ENCODE results near the gene PARD3B.

PARD3B gene

DNA sequence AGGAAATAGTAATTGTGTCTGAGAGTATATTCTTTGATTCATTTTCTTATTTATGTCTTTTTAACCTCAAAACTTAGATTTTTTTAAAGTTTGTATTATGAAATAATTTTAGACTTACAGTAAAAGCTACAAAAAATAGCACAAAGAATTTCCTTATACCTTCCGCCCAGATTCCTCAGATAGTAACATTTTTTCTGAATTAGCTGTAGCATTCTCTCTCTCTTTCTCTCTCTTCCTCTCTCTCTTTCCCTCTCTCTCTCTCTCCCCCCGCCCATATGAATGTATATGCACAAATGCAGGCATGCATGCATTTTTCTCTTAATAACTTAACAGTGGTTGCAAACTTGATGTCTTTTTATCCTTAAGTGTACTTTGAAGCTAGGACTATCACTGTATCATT, 776.0 kb downstream of the PARD3B start:
- H3K27me3 ChIP-seq (ENCODE audit: low read depth): no peaks in the 10 kb centered on the region
- H3K9me3 ChIP-seq: no peaks in the 10 kb centered on the region
- H3K36me3 ChIP-seq (replicated peaks): no peaks in the 10 kb centered on the region
- H3K4me1 ChIP-seq: no peaks in the 10 kb centered on the region
- no peak for DNase-seq (ENCODE audit: low spot score in 2 of 2)
- H3K4me3 ChIP-seq: no peak overlapping the region
- in situ Hi-C loops (cut with MboI; ENCODE audit: low sequenced_read_pairs): no loop called here

DNA sequence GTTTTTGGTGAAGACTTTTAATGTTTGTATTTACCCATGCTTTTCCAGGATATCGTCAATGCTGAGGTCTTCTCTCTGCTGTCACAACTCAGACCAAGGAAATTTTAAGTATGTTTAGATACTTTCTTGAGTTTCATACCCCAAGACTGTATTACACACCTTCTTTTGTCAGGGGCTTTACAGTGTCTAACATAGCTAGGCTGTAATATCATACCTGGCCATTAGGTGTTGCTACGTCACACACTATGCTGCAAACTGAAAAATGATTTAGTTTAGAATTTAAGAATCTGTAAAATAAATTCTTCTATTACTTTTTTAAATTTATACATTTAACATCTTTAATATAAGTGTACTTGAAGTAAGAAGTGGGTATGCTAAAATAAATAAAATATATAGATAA, 778.7 kb downstream of the PARD3B start:
- DNase-seq (ENCODE audit: low spot score in 2 of 2): no peak
- Histone ChIP-seq H3K9me3 (no peaks in the 10 kb centered on the region), H3K27me3 (ENCODE audit: low read depth) (no peaks in the 10 kb centered on the region), H3K36me3 (replicated peaks) (no peaks in the 10 kb centered on the region), H3K4me3 (no peak overlapping the region), H3K4me1 (no peaks in the 10 kb centered on the region)
- in situ Hi-C loops (cut with MboI; ENCODE audit: low sequenced_read_pairs): no loop called here

DNA sequence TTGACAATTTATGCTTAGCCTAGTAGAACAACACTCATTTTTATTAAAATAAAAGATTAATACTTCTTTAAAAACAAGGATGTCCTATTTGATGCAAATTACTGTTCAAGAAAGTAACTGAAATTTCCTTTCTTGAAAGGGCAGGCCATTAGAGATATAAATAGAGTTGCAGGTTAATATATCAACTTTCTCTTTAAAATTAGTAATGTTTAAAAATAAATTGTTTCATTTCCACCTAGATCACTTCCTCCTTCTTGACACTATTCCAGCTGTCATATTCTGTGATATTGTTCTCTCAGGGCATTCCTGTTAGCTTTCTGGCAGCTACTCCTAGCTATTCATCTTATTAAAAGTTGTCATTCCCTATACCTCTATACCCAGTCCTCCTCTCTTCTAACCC, 779.1 kb downstream of the PARD3B start:
- no peaks in the 10 kb centered on the region for H3K9me3 ChIP-seq
- H3K27me3 ChIP-seq (ENCODE audit: low read depth): no peaks in the 10 kb centered on the region
- in situ Hi-C loops (cut with MboI; ENCODE audit: low sequenced_read_pairs): no loop called here
- H3K4me3 ChIP-seq: no peak overlapping the region
- no peaks in the 10 kb centered on the region for H3K36me3 ChIP-seq (replicated peaks)
- H3K4me1 ChIP-seq: no peaks in the 10 kb centered on the region
- no peak for DNase-seq (ENCODE audit: low spot score in 2 of 2)

- no peaks in the 10 kb centered on the region for H3K27me3 ChIP-seq (ENCODE audit: low read depth)
- H3K36me3 ChIP-seq (replicated peaks): no peaks in the 10 kb centered on the region
- H3K4me3 ChIP-seq: no peak overlapping the region
- in situ Hi-C loops (cut with MboI; ENCODE audit: low sequenced_read_pairs): no loop called here
- H3K9me3 ChIP-seq: no peaks in the 10 kb centered on the region
- DNase-seq (ENCODE audit: low spot score in 2 of 2): no peak
- H3K4me1 ChIP-seq: no peaks in the 10 kb centered on the region
Measured at GRCh38 chr2:205333351-205333750, 788.1 kb downstream of the PARD3B start.

- Histone ChIP-seq H3K36me3 (replicated peaks) (no peaks in the 10 kb centered on the region), H3K4me3 (no peak overlapping the region), H3K4me1 (no peaks in the 10 kb centered on the region), H3K27me3 (ENCODE audit: low read depth) (no peaks in the 10 kb centered on the region; the same call in 1 of the 2 replicates), H3K9me3 (no peaks in the 10 kb centered on the region)
- DNase-seq (ENCODE audit: low spot score in 2 of 2): no peak
- in situ Hi-C loops (cut with MboI; ENCODE audit: low sequenced_read_pairs): no loop called here
Measured at GRCh38 chr2:205337274-205337673, 792.0 kb downstream of the PARD3B start.

DNA sequence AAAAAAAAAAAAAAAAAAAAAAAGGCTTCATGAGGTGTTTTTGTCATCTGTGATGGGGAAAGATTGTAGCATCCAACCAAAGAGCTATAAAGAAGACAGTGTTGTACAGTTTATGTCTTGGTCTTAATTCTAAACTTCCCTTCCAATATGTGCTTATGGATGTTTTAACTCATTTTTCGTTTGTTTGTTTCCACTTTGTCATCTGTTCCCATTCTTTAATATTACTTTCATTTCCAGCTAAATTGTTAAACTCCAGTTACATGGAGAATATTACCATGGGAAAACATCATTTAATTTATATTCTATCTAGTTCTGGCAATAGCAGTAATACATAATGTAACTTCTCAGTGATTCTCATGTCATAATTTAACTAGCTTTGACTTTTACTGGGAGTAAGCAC, 792.9 kb downstream of the PARD3B start:
- no peaks in the 10 kb centered on the region for H3K4me1 ChIP-seq
- H3K9me3 ChIP-seq: no peaks in the 10 kb centered on the region
- H3K27me3 ChIP-seq (ENCODE audit: low read depth): no peaks in the 10 kb centered on the region; the same call in 1 of the 2 replicates
- in situ Hi-C loops (cut with MboI; ENCODE audit: low sequenced_read_pairs): no loop called here
- no peak for DNase-seq (ENCODE audit: low spot score in 2 of 2)
- H3K36me3 ChIP-seq (replicated peaks): no peaks in the 10 kb centered on the region
- no peak overlapping the region for H3K4me3 ChIP-seq

- DNase-seq (ENCODE audit: low spot score in 2 of 2): no peak
- H3K27me3 ChIP-seq (ENCODE audit: low read depth): no peaks in the 10 kb centered on the region; the same call in 1 of the 2 replicates
- in situ Hi-C loops (cut with MboI; ENCODE audit: low sequenced_read_pairs): no loop called here
- H3K4me1 ChIP-seq: no peaks in the 10 kb centered on the region
- no peak overlapping the region for H3K4me3 ChIP-seq
- H3K9me3 ChIP-seq: no peaks in the 10 kb centered on the region
- no peaks in the 10 kb centered on the region for H3K36me3 ChIP-seq (replicated peaks)
Measured at GRCh38 chr2:205343103-205343502, 797.8 kb downstream of the PARD3B start.

- DNase-seq (ENCODE audit: low spot score in 2 of 2): no peak
- Histone ChIP-seq H3K4me1 (no peaks in the 10 kb centered on the region), H3K4me3 (no peak overlapping the region), H3K27me3 (ENCODE audit: low read depth) (no peaks in the 10 kb centered on the region; the same call in 1 of the 2 replicates), H3K9me3 (no peaks in the 10 kb centered on the region), H3K36me3 (replicated peaks) (no peaks in the 10 kb centered on the region)
- in situ Hi-C loops (cut with MboI; ENCODE audit: low sequenced_read_pairs): no loop called here
Measured at GRCh38 chr2:205346649-205347048, 801.4 kb downstream of the PARD3B start.

GRCh38 chr2:205347899-205348298, 802.6 kb downstream of the PARD3B start:
- no peak overlapping the region for H3K4me3 ChIP-seq
- H3K36me3 ChIP-seq (replicated peaks): no peaks in the 10 kb centered on the region
- H3K27me3 ChIP-seq (ENCODE audit: low read depth): no peaks in the 10 kb centered on the region; the same call in 1 of the 2 replicates
- no peaks in the 10 kb centered on the region for H3K4me1 ChIP-seq
- no peak for DNase-seq (ENCODE audit: low spot score in 2 of 2)
- H3K9me3 ChIP-seq: no peaks in the 10 kb centered on the region
- in situ Hi-C loops (cut with MboI; ENCODE audit: low sequenced_read_pairs): no loop called here

DNA sequence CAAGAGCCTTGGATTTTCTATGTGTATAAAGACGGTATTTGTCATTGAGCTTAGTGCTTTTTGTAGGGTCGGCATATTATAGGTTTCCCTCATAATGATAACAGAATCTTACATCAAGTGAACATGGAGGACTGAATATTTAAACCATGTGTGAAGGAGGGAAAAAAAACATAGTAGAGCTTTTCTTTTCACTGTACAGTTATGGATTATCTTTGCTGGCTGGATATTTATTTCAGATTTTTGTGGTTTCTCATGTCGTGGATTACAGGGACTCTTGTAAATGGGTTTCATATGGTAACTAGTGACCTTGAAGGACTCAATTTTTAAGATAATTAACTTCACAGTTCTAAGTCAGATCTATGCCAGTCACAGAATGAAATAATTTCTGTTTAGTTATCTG, 806.8 kb downstream of the PARD3B start:
- DNase-seq (ENCODE audit: low spot score in 2 of 2): no peak
- H3K36me3 ChIP-seq (replicated peaks): no peaks in the 10 kb centered on the region
- H3K9me3 ChIP-seq: no peaks in the 10 kb centered on the region
- no peaks in the 10 kb centered on the region for H3K4me1 ChIP-seq
- H3K27me3 ChIP-seq (ENCODE audit: low read depth): no peaks in the 10 kb centered on the region; the same call in 1 of the 2 replicates
- no peak overlapping the region for H3K4me3 ChIP-seq
- in situ Hi-C loops (cut with MboI; ENCODE audit: low sequenced_read_pairs): no loop called here

DNA sequence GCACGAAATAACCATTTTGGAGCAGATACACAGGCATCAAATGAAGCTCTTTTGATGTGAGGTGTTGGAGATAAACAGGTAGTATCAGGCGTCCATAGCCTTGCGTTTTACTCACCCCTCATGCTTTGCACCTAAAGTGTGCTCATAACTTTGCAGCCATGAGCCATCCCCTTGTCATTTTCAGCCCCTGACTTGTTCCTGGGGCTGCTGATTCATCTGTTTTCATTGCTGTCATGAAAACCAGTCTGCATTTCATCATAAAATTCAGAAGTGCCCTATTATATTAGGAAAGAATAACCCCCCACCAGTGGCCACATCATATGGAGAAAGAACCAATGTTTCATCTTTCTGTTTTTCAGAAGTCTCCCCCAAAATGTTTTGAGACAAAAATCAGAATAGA, 807.3 kb downstream of the PARD3B start:
- H3K9me3 ChIP-seq: no peaks in the 10 kb centered on the region
- in situ Hi-C loops (cut with MboI; ENCODE audit: low sequenced_read_pairs): no loop called here
- H3K36me3 ChIP-seq (replicated peaks): no peaks in the 10 kb centered on the region
- H3K4me3 ChIP-seq: no peak overlapping the region
- H3K4me1 ChIP-seq: peaks cover 4% of the 10 kb centered on the region
- H3K27me3 ChIP-seq (ENCODE audit: low read depth): no peaks in the 10 kb centered on the region; the same call in 1 of the 2 replicates
- no peak for DNase-seq (ENCODE audit: low spot score in 2 of 2)

- no peak overlapping the region for H3K4me3 ChIP-seq
- H3K27me3 ChIP-seq (ENCODE audit: low read depth): no peaks in the 10 kb centered on the region
- peaks cover 30% of the 10 kb centered on the region for H3K4me1 ChIP-seq
- no peaks in the 10 kb centered on the region for H3K36me3 ChIP-seq (replicated peaks)
- no peak for DNase-seq (ENCODE audit: low spot score in 2 of 2)
- no peaks in the 10 kb centered on the region for H3K9me3 ChIP-seq
- in situ Hi-C loops (cut with MboI; ENCODE audit: low sequenced_read_pairs): no loop called here
Measured at GRCh38 chr2:205357732-205358131, 812.5 kb downstream of the PARD3B start.

DNA sequence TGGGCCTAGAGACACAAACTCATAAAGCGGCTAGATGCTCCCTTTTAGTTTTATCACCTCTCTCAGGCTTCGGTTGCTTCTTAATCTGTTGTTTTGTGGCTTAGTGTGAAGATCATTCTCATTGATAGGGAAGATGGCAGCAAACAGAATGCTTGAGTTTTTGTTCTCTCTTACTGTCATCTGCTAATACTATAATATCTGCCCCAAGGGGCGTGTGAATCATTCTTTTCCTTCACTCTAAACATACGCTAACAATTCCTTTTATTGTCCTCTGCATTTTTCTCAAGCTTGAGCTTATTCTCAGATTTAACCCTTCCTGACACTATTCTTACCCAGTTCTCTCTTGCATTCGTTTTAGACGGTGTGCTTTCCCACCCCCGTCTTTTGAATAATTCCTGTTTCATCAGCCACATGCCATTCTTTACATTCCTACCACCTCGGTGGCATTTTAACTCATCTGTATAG, 813.1 kb downstream of the PARD3B start:
- no peaks in the 10 kb centered on the region for H3K9me3 ChIP-seq
- no peak overlapping the region for H3K4me3 ChIP-seq
- H3K27me3 ChIP-seq (ENCODE audit: low read depth): no peaks in the 10 kb centered on the region
- in situ Hi-C loops (cut with MboI; ENCODE audit: low sequenced_read_pairs): no loop called here
- peaks cover 32% of the 10 kb centered on the region for H3K4me1 ChIP-seq
- H3K36me3 ChIP-seq (replicated peaks): no peaks in the 10 kb centered on the region
- DNase-seq (ENCODE audit: low spot score in 2 of 2): peak; percentile 60 to 94

- H3K27me3 ChIP-seq (ENCODE audit: low read depth): no peaks in the 10 kb centered on the region
- no peak overlapping the region for H3K4me3 ChIP-seq
- peak in 1 of 2 experiments; percentile 19 for DNase-seq (ENCODE audit: low spot score in 2 of 2)
- in situ Hi-C loops (cut with MboI; ENCODE audit: low sequenced_read_pairs): no loop called here
- H3K4me1 ChIP-seq: peaks cover 42% of the 10 kb centered on the region
- no peaks in the 10 kb centered on the region for H3K36me3 ChIP-seq (replicated peaks)
- H3K9me3 ChIP-seq: no peaks in the 10 kb centered on the region
Measured at GRCh38 chr2:205361272-205361671, 816.0 kb downstream of the PARD3B start.

DNA sequence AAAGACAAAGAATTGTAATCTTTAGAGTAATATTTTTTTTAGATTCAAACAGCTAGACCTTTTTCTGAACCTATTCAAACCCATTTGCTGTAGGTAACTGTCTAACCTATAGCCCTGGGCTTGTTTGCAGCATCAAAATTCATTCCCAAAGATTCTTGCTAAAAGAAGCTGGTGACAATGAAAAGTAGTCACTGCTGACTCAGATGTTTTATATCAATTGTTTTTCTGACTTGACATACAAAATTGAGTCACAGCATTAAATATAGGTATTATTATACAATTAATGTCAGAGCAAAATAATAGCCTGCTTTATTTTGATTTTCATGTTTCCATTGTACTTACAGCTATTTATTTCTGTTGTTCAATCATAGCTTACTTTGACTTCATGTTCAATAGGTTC, 816.7 kb downstream of the PARD3B start:
- Histone ChIP-seq H3K27me3 (ENCODE audit: low read depth) (no peaks in the 10 kb centered on the region), H3K4me1 (peaks cover 42% of the 10 kb centered on the region), H3K4me3 (no peak overlapping the region), H3K9me3 (no peaks in the 10 kb centered on the region), H3K36me3 (replicated peaks) (no peaks in the 10 kb centered on the region)
- no peak for DNase-seq (ENCODE audit: low spot score in 2 of 2)
- in situ Hi-C loops (cut with MboI; ENCODE audit: low sequenced_read_pairs): no loop called here

Data from HAP-1 (cell line).